GM19455 (cell line): Measurements from ENCODE around the gene CD276.
"Not testable (repeated sequence)": the region's sequence is repeated elsewhere in the genome, so short reads cannot be mapped to it uniquely, and the experiment has no call there.

ENCODE experiments used
- ATAC-seq: cut with Tn5 transposase; IDR thresholded peaks from one replicate; pipeline ENCODE4 v1.9.1; 2021; ENCODE audit not compliant: unreplicated experiment

CD276 gene

DNA sequence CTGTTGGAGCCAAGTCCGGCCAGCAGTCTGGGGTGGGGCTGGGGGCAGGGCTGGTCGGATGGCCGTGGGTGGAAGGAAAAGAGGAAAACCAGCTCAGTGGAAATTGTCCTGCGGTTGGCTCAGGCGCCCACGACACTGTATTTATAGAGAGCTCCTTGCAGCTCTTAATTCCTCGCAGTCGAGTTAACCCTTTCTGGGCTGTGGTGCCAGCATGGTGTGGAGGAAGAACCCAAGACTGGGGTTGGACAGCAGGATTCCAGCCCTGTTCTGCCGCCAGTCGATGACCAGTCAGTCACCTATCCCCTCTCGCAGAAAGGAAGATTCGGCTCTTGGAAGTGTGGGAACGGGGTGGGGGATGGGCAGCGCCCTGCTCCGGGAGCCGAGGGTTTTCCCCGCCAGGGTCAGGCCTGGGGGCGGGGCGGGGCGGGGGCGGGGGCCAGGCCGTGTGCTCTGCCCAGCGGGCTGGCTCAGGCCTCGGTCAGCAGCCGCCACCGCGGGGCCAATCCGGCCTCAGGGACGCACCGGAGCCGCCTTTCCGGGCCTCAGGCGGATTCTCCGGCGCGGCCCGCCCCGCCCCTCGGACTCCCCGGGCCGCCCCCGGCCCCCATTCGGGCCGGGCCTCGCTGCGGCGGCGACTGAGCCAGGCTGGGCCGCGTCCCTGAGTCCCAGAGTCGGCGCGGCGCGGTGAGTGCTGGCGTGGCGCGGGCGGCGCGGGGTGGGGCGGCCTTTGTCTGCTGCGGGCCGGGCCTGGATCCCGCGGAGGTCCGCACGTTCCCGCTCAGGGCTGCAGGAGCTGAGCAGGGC is at the start of gene CD276:
TSS of gene CD276 (plus strand) at position 607 of the 804 bp plus-strand sequence. CDS start 15,257 bp downstream, outside the sequence.
- ATAC-seq = no peak

GRCh38 chr15:73637527-73637926 is 46.7 kb upstream of the CD276 start:
- no peak for ATAC-seq

- ATAC-seq = not testable (repeated sequence)
These were observed 44.7 kb upstream of the CD276 start for GRCh38 chr15:73639464-73639863.

- no peak for ATAC-seq
These were observed 36.7 kb upstream of the CD276 start for GRCh38 chr15:73647259-73648013.

- ATAC-seq = no peak
These were observed 36.2 kb upstream of the CD276 start for GRCh38 chr15:73648014-73648295.

- no peak for ATAC-seq
These were observed 33.6 kb upstream of the CD276 start for GRCh38 chr15:73650416-73651126.

GRCh38 chr15:73654659-73655058 is 29.5 kb upstream of the CD276 start:
- no peak for ATAC-seq

DNA sequence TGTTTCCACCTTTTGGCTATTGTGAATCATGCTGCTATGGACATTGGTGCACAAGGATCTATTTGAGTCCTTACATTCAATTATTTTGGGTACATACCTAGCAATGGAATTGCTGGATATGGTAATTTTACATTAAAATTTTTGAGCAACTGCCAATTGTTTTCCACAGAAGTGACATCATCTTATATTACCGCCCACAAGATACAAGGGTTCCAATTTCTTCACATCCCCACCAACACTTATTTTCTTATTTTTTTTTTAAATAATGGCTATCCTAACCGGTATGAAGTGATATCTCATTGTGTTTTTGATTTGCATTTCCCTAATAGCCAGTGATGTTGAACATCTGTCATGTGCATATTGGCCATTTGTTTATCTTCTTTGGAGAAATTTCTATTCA is 28.5 kb upstream of the CD276 start:
- no peak for ATAC-seq

- no peak for ATAC-seq
These were observed 25.5 kb upstream of the CD276 start for GRCh38 chr15:73658645-73659044.

DNA sequence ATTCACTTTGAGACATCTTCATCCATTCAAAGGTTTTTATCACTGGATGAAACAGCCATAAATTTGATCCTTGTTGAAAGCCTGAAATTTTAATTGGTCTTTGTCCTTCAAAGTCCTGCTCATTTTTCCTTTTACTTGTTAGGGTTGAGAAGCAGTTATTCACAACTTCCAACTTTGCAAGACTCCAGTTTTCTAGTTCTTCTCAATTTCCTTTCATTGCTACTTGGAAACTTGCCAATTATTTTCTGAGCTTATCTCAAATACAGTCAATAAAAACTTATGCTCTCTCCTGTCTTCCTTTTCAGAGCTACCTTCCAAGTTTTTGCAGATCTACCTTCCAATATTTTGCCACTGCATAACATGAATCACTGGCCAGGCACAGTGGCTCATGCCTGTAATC is 23.7 kb upstream of the CD276 start:
- no peak for ATAC-seq

- no peak for ATAC-seq
These were observed 9.6 kb upstream of the CD276 start for GRCh38 chr15:73674587-73674986.

DNA sequence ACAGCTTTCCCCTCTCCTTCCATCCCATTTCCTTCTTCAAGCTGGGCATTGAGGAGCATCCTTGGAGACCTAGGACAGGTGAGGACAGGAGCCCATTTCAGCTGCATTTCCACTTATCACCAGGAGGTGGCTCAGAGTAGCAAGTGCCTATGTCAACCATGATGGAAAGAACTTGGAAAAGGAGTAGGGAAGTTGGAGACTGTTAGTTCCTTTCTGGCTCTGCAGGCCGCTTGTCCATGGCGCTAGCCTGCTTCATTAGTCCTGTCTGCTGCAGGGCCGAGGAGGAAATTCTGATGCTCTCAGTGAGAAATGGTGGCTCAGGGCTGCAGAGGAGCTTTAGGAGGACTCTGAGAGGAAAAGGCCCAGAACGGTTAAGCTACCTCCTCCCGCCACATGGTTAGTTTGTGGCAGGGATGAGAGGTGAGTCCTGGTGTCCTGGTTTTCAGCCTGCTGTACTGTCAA is 7.0 kb upstream of the CD276 start:
- no peak for ATAC-seq

- ATAC-seq = no peak
These were observed 6.5 kb upstream of the CD276 start for GRCh38 chr15:73677733-73678132.

DNA sequence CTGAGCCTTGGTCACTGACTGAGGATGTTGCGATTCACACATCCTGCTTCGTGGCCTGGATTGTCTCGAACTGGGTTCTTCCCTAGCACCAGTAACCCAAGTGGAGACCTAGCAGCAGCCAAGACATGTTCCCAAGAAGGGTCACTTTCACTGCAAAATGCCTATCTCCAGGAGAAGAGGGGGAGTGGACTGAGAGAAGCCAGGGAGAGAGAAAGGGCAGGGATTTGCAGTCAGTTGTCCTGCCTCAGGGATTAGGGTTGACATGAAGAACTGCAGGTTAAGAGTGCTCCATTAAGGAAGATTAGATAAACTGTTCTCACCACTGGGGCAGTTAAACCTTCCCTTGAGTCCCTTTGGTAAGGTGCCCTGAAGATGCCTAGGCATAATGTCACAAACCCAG is 5.7 kb upstream of the CD276 start:
- no peak for ATAC-seq

GRCh38 chr15:73679180-73679579 is 5.0 kb upstream of the CD276 start:
- ATAC-seq = no peak

DNA sequence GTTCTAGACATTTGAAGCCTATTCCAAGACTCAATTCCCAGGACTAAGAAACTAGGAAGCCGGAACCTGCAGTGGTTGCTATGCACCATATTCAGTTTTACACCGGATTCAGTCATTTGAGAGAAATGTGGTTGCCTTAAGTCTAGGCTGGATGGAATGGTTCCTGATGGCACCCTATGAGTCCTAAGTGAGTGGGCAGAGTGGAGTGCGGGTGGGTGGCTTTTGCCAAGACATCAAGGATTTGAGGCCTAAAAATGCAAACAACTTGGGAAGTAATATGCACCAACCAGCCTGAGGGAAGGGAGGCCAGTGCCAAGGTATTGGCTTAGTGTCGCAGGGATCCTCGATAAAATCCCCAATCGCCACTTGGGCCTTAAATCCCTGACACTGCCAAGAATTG is 4.2 kb upstream of the CD276 start:
- no peak for ATAC-seq

DNA sequence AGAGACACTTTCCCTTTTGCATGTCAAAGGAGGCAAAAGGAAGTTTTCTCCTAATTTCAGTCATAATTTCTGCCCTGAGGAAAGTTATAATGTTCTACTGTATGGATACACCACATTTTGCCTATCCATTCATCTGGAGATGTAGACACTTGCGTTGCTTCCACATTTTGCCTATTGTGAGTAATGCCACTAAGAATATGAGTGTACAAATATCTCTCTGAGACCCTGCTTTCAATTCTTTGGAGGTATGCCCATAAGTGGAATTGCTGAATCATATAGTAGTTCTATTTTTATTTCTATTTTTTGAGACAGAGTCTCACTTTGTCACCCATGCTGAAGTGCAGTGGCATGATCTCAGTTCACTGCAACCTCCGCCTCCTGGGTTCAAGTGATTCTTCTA is 3.6 kb upstream of the CD276 start:
- no peak for ATAC-seq

DNA sequence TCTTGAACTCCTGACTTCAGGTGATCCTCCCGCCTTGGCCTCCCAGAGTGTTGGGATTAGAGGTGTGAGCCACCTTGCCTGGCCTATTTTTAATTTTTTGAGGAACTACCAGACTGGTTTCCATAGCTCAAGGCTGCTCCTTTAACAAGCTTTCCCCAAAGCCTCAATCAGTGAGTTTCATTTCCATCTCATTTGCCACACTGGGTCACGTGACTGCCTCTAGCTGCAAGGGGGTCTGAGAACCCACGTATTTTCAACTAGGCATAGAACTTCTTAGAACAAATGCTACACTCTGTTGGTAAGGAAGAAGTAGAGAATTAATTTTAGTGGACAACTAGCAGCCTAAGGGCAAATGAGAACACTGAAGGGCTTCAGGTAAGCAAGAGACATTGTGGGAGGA is 3.1 kb upstream of the CD276 start:
- ATAC-seq = no peak

GRCh38 chr15:73681856-73682599 is 2.2 kb upstream of the CD276 start:
- no peak for ATAC-seq

- ATAC-seq = no peak
These were observed 1.5 kb upstream of the CD276 start for GRCh38 chr15:73682600-73683090.

GRCh38 chr15:73683257-73683776 is 866 bp upstream of the CD276 start:
- ATAC-seq = no peak
